ENCODE results near the gene EYS. TPM values are rescaled to one million over a fixed set of nuclear protein-coding genes. Genes with fewer than 3 reads are reported as not detected.

The EYS gene
- total RNA-seq, 1 experiment from 2014 or later, result not detected

- no TSS peak for BruUV-seq (replicated peaks)
- TF ChIP-seq EZH2phosphoT487 (IDR thresholded peaks at IDR 0.05; ENCODE audit: borderline replicate concordance), result no peak
- no peak for TF ChIP-seq SRF (IDR thresholded peaks at IDR 0.05; ENCODE audit: low read depth)
- no peak for TF ChIP-seq ZFX (IDR thresholded peaks at IDR 0.05)
- no peak for TF ChIP-seq CEBPB (IDR thresholded peaks at IDR 0.05; ENCODE audit: low read depth)
- no peak for TF ChIP-seq POLR2AphosphoS5 (IDR thresholded peaks at IDR 0.05; ENCODE audit: low read depth, low read length)
- no peak for TF ChIP-seq POLR2A (IDR thresholded peaks at IDR 0.05; ENCODE audit: borderline replicate concordance, extremely low read depth, insufficient read depth, insufficient read length)
- no peak for TF ChIP-seq YY1 (IDR thresholded peaks at IDR 0.05; ENCODE audit: extremely low read depth, insufficient replicate concordance, low read depth, low read length)
- TF ChIP-seq REST (IDR thresholded peaks at IDR 0.05; ENCODE audit: low read depth), result no peak
- TF ChIP-seq JUND (IDR thresholded peaks at IDR 0.05), result no peak
- no peak for TF ChIP-seq RAD21 (IDR thresholded peaks at IDR 0.05; ENCODE audit: low read depth)
- no peak for TF ChIP-seq EZH2 (IDR thresholded peaks at IDR 0.05)
- ATAC-seq (no peak), DNase-seq (ENCODE audit: low read depth, low spot score) (no peak)
- Histone ChIP-seq H3K27me3 (ENCODE audit: insufficient read depth, low read length) (no peaks in the 10 kb centered on the region), H3K4me1 (ENCODE audit: control insufficient read depth in 1 of 2, insufficient read depth in 2 of 2, low read length in 2 of 2) (no peaks in the 10 kb centered on the region), H3K4me3 (replicated peaks in 1 of 2; ENCODE audit: low read depth in 1 of 2, low read length in 2 of 2) (no peak overlapping the region), H3K9me2 (ENCODE audit: insufficient read depth) (no peaks in the 10 kb centered on the region), H3K79me2 (ENCODE audit: insufficient read depth, low read length) (no peaks in the 10 kb centered on the region), H3K9me3 (ENCODE audit: control insufficient read depth in 1 of 2, insufficient read depth in 1 of 2, low read depth in 1 of 2, low read length in 2 of 2) (peaks cover 7 to 14% of the 10 kb centered on the region in 2 experiments; a peak in 2 of 4 replicates), H3K36me3 (ENCODE audit: control insufficient read depth in 1 of 2, insufficient read depth in 2 of 2, low read length in 2 of 2) (no peaks in the 10 kb centered on the region), H3K27ac (ENCODE audit: low read depth, low read length) (no peak overlapping the region), H4K20me1 (ENCODE audit: insufficient read depth) (no peaks in the 10 kb centered on the region), H3K4me2 (ENCODE audit: low read length) (no peak overlapping the region), H2AFZ (ENCODE audit: low read depth, low read length, poor library complexity, severe bottlenecking) (no peak overlapping the region), H3K9ac (ENCODE audit: low read length) (no peak overlapping the region)
- intact Hi-C loops (cut with micrococcal nuclease), result no loop called here
- CTCF ChIA-PET, result no interaction called here
- POLR2A ChIA-PET, result no interaction called here
- RAD21 ChIA-PET (ENCODE audit: low non-redundant PET in 1 of 2, low total read pairs in 2 of 2, uncharacterized antibody in 2 of 2, unreplicated experiment in 2 of 2), result no interaction called here
These were observed 1021.6 kb downstream of the EYS start for GRCh38 chr6:64685401-64685800.
